Liver (tissue), 9 donors: ENCODE data around the gene PJVK. TPM values are rescaled to one million over a fixed set of nuclear protein-coding genes. Genes with fewer than 3 reads are reported as not detected.

ENCODE experiments used
- DNase-seq: peaks from one replicate; pipeline ENCODE4 v3.0.0-alpha.2; 2017; ENCODE audit warnings: low spot score
- H3K27ac ChIP-seq, 2 donors: one replicate each; pipeline ENCODE4 v1.7.0; 2013; ENCODE audit warnings: inconsistent platforms in 2 of 2, low read length in 2 of 2, control low read depth in 1 of 2, low read depth in 1 of 2, mild to moderate bottlenecking in 1 of 2
- H3K27me3 ChIP-seq, 4 donors: one replicate each; pipeline versions ENCODE4 v1.6.1 to v1.7.0; 2013; ENCODE audit warnings: low read length in 3 of 4, inconsistent platforms in 1 of 4, mild to moderate bottlenecking in 1 of 4, moderate library complexity in 1 of 4; ENCODE audit not compliant: control insufficient read depth in 4 of 4, insufficient read depth in 4 of 4
- H3K36me3 ChIP-seq, 4 donors: one replicate each; pipeline versions ENCODE4 v1.6.1 to v1.7.0; 2013; ENCODE audit warnings: low read length in 3 of 4, mild to moderate bottlenecking in 3 of 4, low read depth in 1 of 4, moderate library complexity in 1 of 4; ENCODE audit not compliant: control insufficient read depth in 4 of 4, insufficient read depth in 3 of 4
- H3K4me1 ChIP-seq, 4 donors: one replicate each; pipeline versions ENCODE4 v1.6.1 to v1.7.0; 2013; ENCODE audit warnings: low read length in 3 of 4, mild to moderate bottlenecking in 3 of 4, moderate library complexity in 1 of 4; ENCODE audit not compliant: control insufficient read depth in 4 of 4, insufficient read depth in 4 of 4
- H3K4me3 ChIP-seq, 3 donors: one replicate each; pipeline versions ENCODE4 v1.6.1 to v1.7.0; 2013; ENCODE audit warnings: low read length in 3 of 3, control low read depth in 1 of 3, low read depth in 1 of 3, mild to moderate bottlenecking in 1 of 3
- H3K9ac ChIP-seq, 2 donors: one replicate each; pipeline ENCODE4 v1.7.0; 2013; ENCODE audit warnings: low read length in 2 of 2, mild to moderate bottlenecking in 2 of 2, moderate library complexity in 2 of 2, control low read depth in 1 of 2, low read depth in 1 of 2
- H3K9me3 ChIP-seq, 4 donors: one replicate each; pipeline versions ENCODE4 v1.6.1 to v1.7.0; 2013; ENCODE audit warnings: low read length in 3 of 4; ENCODE audit not compliant: control insufficient read depth in 4 of 4
- ATF3 ChIP-seq: IDR thresholded peaks from 2 replicates; pipeline ENCODE4 v1.6.1; 2016; ENCODE audit warnings: antibody characterized with exemption
- EGR1 ChIP-seq, 2 donors: IDR thresholded peaks; 2 replicates each; pipeline ENCODE4 v1.6.1; 2016 to 2018; ENCODE audit warnings: antibody characterized with exemption in 2 of 2, low read depth in 2 of 2
- FOXA1 ChIP-seq: IDR thresholded peaks from 2 replicates; pipeline ENCODE4 v1.6.1; 2016; ENCODE audit warnings: antibody characterized with exemption
- FOXA2 ChIP-seq: IDR thresholded peaks from 2 replicates; pipeline ENCODE4 v1.6.1; 2016; ENCODE audit warnings: antibody characterized with exemption
- HNF4A ChIP-seq, 2 donors: conservative IDR thresholded peaks; 2 replicates each; pipeline ENCODE4 v1.6.1; 2016; ENCODE audit warnings: antibody characterized with exemption in 2 of 2, mild to moderate bottlenecking in 2 of 2
- HNF4G ChIP-seq: IDR thresholded peaks from 2 replicates; pipeline ENCODE4 v1.6.1; 2016; ENCODE audit warnings: antibody characterized with exemption
- MAX ChIP-seq: IDR thresholded peaks from 2 replicates; pipeline ENCODE4 v1.6.1; 2016; ENCODE audit warnings: antibody characterized with exemption
- NR2F2 ChIP-seq: IDR thresholded peaks from 2 replicates; pipeline ENCODE4 v1.6.1; 2016; ENCODE audit warnings: antibody characterized with exemption
- RAD21 ChIP-seq, 2 donors: IDR thresholded peaks; 2 replicates each; pipeline ENCODE4 v1.6.1; 2016; ENCODE audit warnings: antibody characterized with exemption in 2 of 2, mild to moderate bottlenecking in 2 of 2
- REST ChIP-seq: IDR thresholded peaks from 2 replicates; pipeline ENCODE4 v1.6.1; 2016; ENCODE audit warnings: antibody characterized with exemption, mild to moderate bottlenecking
- RXRA ChIP-seq, 2 donors: IDR thresholded peaks; 2 replicates each; pipeline ENCODE4 v1.6.1; 2017 to 2018; ENCODE audit warnings: antibody characterized with exemption in 2 of 2, mild to moderate bottlenecking in 1 of 2
- SP1 ChIP-seq: IDR thresholded peaks from 2 replicates; pipeline ENCODE4 v1.6.1; 2018; ENCODE audit warnings: antibody characterized with exemption, mild to moderate bottlenecking
- YY1 ChIP-seq: IDR thresholded peaks from 2 replicates; pipeline ENCODE4 v1.6.1; 2016; ENCODE audit warnings: antibody characterized with exemption, mild to moderate bottlenecking
- WGBS: extraction: QIAGEN DNeasy Blood & Tissue Kit; methylation state at CpG from one replicate; pipeline ENCODE4 v1.1.7; 2013; 5-methylcytosine and 5-hydroxymethylcytosine counted together
- polyA plus RNA-seq, 2 donors: library from polyadenylated mRNA; stranded (reverse) in 1 of 2; unstranded in 1 of 2; fragments of 200-250 nt in 1 of 2; fragments of >200 nt in 1 of 2; fragmentation: Nextera tagmentation in 1 of 2; extraction: Ambion mirVana in 1 of 2; gene quantifications; one replicate each; pipeline versions ENCODE4 v1.2.1 to v1.2.3, GENCODE V29; 2013 to 2015
- total RNA-seq, 2 donors: library from RNA; depleted of rRNA; stranded (reverse); fragments of >200 nt; gene quantifications; one replicate each; pipeline ENCODE4 v1.2.3, GENCODE V29; 2014
- donor health status: healthy.
- donor health status: healthy.
- donor health status: healthy.
- donor health status: healthy.
- donor health status: healthy.

Gene PJVK
- total and polyA plus RNA-seq, 4 donors, result 0.48 to 2.3 (median 1.4) TPM

GRCh38 chr2:178473931-178474330 is 22.8 kb downstream of the PJVK start (continued):
- TF ChIP-seq EGR1 (IDR thresholded peaks at IDR 0.05; ENCODE audit: low read depth in 2 of 2), result no peak
- no peak for TF ChIP-seq HNF4G
- no peak for TF ChIP-seq MAX
- TF ChIP-seq ATF3, result no peak
- TF ChIP-seq YY1, result no peak
- no peak for TF ChIP-seq HNF4A (conservative IDR thresholded peaks at IDR 0.05)
- TF ChIP-seq RXRA (IDR thresholded peaks at IDR 0.05), result no peak

- DNase-seq, result no peak
- H3K27me3 ChIP-seq, result no peaks in the 10 kb centered on the region
- TF ChIP-seq YY1, result no peak
- no peak for TF ChIP-seq NR2F2
- no peak for TF ChIP-seq HNF4G
- TF ChIP-seq FOXA1, result no peak
- no peak for TF ChIP-seq REST
- no peak for TF ChIP-seq FOXA2
- peaks cover 1 to 26% (median 16%) of the 10 kb centered on the region in 4 donors for H3K4me1 ChIP-seq
- H3K9me3 ChIP-seq, result no peaks in the 10 kb centered on the region
- H3K27ac ChIP-seq, result no peak overlapping the region
- 96% methylated on average over 5 of the region's 5 CpGs for WGBS
- H3K36me3 ChIP-seq, result no peaks in the 10 kb centered on the region
- no peak overlapping the region for H3K9ac ChIP-seq
- no peak overlapping the region for H3K4me3 ChIP-seq
Observed at GRCh38 chr2:178474560-178474959, 23.4 kb downstream of the PJVK start.

- no peak for TF ChIP-seq FOXA1
- TF ChIP-seq RAD21 (IDR thresholded peaks at IDR 0.05), result no peak
- no peak for TF ChIP-seq YY1
- no peak for TF ChIP-seq ATF3
- no peak for TF ChIP-seq RXRA (IDR thresholded peaks at IDR 0.05)
- no peak for TF ChIP-seq HNF4G
- no peak for TF ChIP-seq EGR1 (IDR thresholded peaks at IDR 0.05; ENCODE audit: low read depth in 2 of 2)
- no peak for TF ChIP-seq REST
- TF ChIP-seq SP1, result no peak
- H3K4me3 ChIP-seq, result no peak overlapping the region
- no peak for DNase-seq
- H3K36me3 ChIP-seq, result no peaks in the 10 kb centered on the region
- no peak overlapping the region for H3K27ac ChIP-seq
- H3K27me3 ChIP-seq, result no peaks in the 10 kb centered on the region
- no peak overlapping the region for H3K9ac ChIP-seq
- H3K9me3 ChIP-seq, result no peaks in the 10 kb centered on the region
- peaks cover 1 to 29% (median 17%) of the 10 kb centered on the region in 4 donors for H3K4me1 ChIP-seq
Observed at GRCh38 chr2:178476477-178476876, 25.3 kb downstream of the PJVK start.
